ENCODE data around the gene SOX6. TPM values are rescaled to one million over a fixed set of nuclear protein-coding genes. Genes with fewer than 3 reads are reported as not detected.

The SOX6 gene
- total RNA-seq, 1 experiment from 2014 or later, result not detected

GRCh38 chr11:16223558-16223957 lies 132.8 kb downstream of the SOX6 start:
- Mint-ChIP-seq H3K27ac (no peak overlapping the region), H3K36me3 (ENCODE audit: insufficient read depth in 1 of 3, low read depth in 3 of 3) (no peaks in the 10 kb centered on the region), H3K27me3 (ENCODE audit: low read depth) (no peaks in the 10 kb centered on the region), H3K9me3 (no peaks in the 10 kb centered on the region), H3K4me3 (no peak overlapping the region), H3K4me1 (0 out of 4 replicates have a peak, but pooled peaks cover 0 to 2% of the 10 kb centered on the region in 2 experiments)
- no CpG with 5 or more reads among the region's 1 CpG for WGBS (ENCODE audit: extremely low coverage, insufficient read length, low lambda C conversion rate)
- Histone ChIP-seq H3K27ac (ENCODE audit: insufficient read length, low read depth, low read length) (no peak overlapping the region), H3K4me1 (ENCODE audit: insufficient read depth, low read length) (no peaks in the 10 kb centered on the region), H2BK12ac (ENCODE audit: insufficient read length, low read depth, low read length) (no peak overlapping the region), H2BK20ac (ENCODE audit: low read depth, low read length, poor library complexity, severe bottlenecking) (no peak overlapping the region), H3K79me1 (ENCODE audit: insufficient read depth, low read depth, low read length, poor library complexity, severe bottlenecking) (no peaks in the 10 kb centered on the region), H4K20me1 (ENCODE audit: control insufficient read depth, insufficient read depth, insufficient read length) (no peaks in the 10 kb centered on the region), H3T11ph (ENCODE audit: low read length) (no peak overlapping the region), H2BK120ac (ENCODE audit: low read depth, low read length, poor library complexity, severe bottlenecking) (no peak overlapping the region), H2AFZ (ENCODE audit: low read length) (no peak overlapping the region), H3K4me2 (ENCODE audit: insufficient read depth, insufficient read length, low read length) (no peak overlapping the region), H4K5ac (ENCODE audit: insufficient read length, low read depth, low read length) (no peak overlapping the region), H3K18ac (ENCODE audit: insufficient read length, low read depth, low read length) (no peak overlapping the region), H3K79me2 (ENCODE audit: insufficient read depth, low read length) (no peaks in the 10 kb centered on the region), H4K8ac (replicated peaks; ENCODE audit: insufficient read length, low read depth, low read length) (no peak overlapping the region), H3K9me3 (ENCODE audit: control insufficient read depth, low read depth, low read length) (no peaks in the 10 kb centered on the region), H2AK5ac (ENCODE audit: insufficient read length, low read length) (no peak overlapping the region), H3K23ac (ENCODE audit: insufficient read length, low read depth, low read length) (no peak overlapping the region), H4K91ac (ENCODE audit: insufficient read length, low read depth, low read length) (no peak overlapping the region), H3K56ac (ENCODE audit: insufficient read length, low read depth, low read length) (no peak overlapping the region), H3K27me3 (ENCODE audit: insufficient read depth, low read length) (no peaks in the 10 kb centered on the region), H2BK15ac (ENCODE audit: low read depth, low read length) (no peak overlapping the region), H3K23me2 (ENCODE audit: insufficient read length, low read depth, low read length, poor library complexity, severe bottlenecking) (no peaks in the 10 kb centered on the region), H3K9ac (ENCODE audit: extremely low read depth, insufficient read length, low read length) (no peak overlapping the region), H2BK5ac (ENCODE audit: insufficient read length, low read length) (no peak overlapping the region), H3K14ac (ENCODE audit: insufficient read depth, low read length) (no peak overlapping the region), H3K4ac (ENCODE audit: low read depth, low read length) (no peak overlapping the region)
- no peak for TF ChIP-seq CTCF (conservative IDR thresholded peaks at IDR 0.05)
- DNase-seq, result no peak
